Calu3 (cell line): ENCODE results near the gene ZNF580. TPM values are rescaled to one million over a fixed set of nuclear protein-coding genes. Genes with fewer than 3 reads are reported as not detected.

ENCODE experiments used
- BruUV-seq: library from RNA; stranded (reverse); fragments of 400-500 nt; replicated peaks from 2 replicates; lab custom pipeline; 2021; lab: Mats Ljungman, UMichigan
- CTCF ChIA-PET: fragments of 300-600 bp; sonication (Branson Sonifier 250); formaldehyde crosslinking; loops from one replicate; lab custom pipeline; 2022; ENCODE audit warnings: antibody characterized with exemption; lab: Charles Lee
- DNase-seq: peaks from one replicate; pipeline ENCODE4 v3.0.0; 2022
- H3K27ac Mint-ChIP-seq: one replicate; pipeline ENCODE4 v1.8.0; 2022; ENCODE audit warnings: mixed read lengths; ENCODE audit not compliant: unreplicated experiment
- H3K27me3 Mint-ChIP-seq: one replicate; pipeline ENCODE4 v1.8.0; 2022; ENCODE audit warnings: mixed read lengths; ENCODE audit not compliant: unreplicated experiment
- H3K36me3 Mint-ChIP-seq: one replicate; pipeline ENCODE4 v1.8.0; 2022; ENCODE audit warnings: mild to moderate bottlenecking, moderate library complexity, mixed read lengths; ENCODE audit not compliant: insufficient read depth, unreplicated experiment
- H3K4me1 Mint-ChIP-seq: one replicate; pipeline ENCODE4 v1.8.0; 2022; ENCODE audit warnings: mild to moderate bottlenecking, low read depth, mixed read lengths; ENCODE audit not compliant: unreplicated experiment
- H3K4me3 Mint-ChIP-seq: one replicate; pipeline ENCODE4 v1.8.0; 2022; ENCODE audit warnings: mild to moderate bottlenecking, low read depth, moderate library complexity, mixed read lengths; ENCODE audit not compliant: unreplicated experiment
- H3K9me3 Mint-ChIP-seq: one replicate; pipeline ENCODE4 v1.8.0; 2022; ENCODE audit warnings: low read depth, mixed read lengths; ENCODE audit not compliant: unreplicated experiment
- CTCF ChIP-seq: fragments of 200-600 bp; IDR thresholded peaks from one replicate; pipeline ENCODE4 v1.8.0; 2022; ENCODE audit warnings: antibody characterized with exemption; ENCODE audit not compliant: unreplicated experiment
- intact Hi-C: fragments of 100-400 bp; cut with micrococcal nuclease; formaldehyde crosslinking; loops from one replicate; pipeline ENCODE4 v1.10.0; 2022; ENCODE audit not compliant: unreplicated experiment
- total RNA-seq: library from RNA; stranded (reverse); gene quantifications from 2 replicates; pipeline ENCODE4 v1.2.3, GENCODE V29; 2022

ZNF580 gene
- total RNA-seq, 1 experiment from 2014 or later, result 35.6 TPM

- no peaks in the 10 kb centered on the region for H3K9me3 Mint-ChIP-seq
- H3K4me1 Mint-ChIP-seq, result peaks cover 19% of the 10 kb centered on the region
- no peak overlapping the region for H3K4me3 Mint-ChIP-seq
- CTCF ChIA-PET, result no interaction called here
- intact Hi-C loops, result no loop called here
- H3K36me3 Mint-ChIP-seq, result peaks cover 48% of the 10 kb centered on the region
- no peaks in the 10 kb centered on the region for H3K27me3 Mint-ChIP-seq
- BruUV-seq, result no TSS peak
- no peak for DNase-seq
- no peak overlapping the region for H3K27ac Mint-ChIP-seq
- no peak for TF ChIP-seq CTCF
Observed at GRCh38 chr19:55622242-55622969, 18.4 kb upstream of the ZNF580 start.

- peak overlapping the region; percentile 95 for H3K27ac Mint-ChIP-seq
- intact Hi-C loops, result no loop called here
- no peak overlapping the region for H3K4me3 Mint-ChIP-seq
Observed at GRCh38 chr19:55623130-55623529, 17.7 kb upstream of the ZNF580 start.

GRCh38 chr19:55623561-55623960, 17.2 kb upstream of the ZNF580 start:
- CTCF ChIA-PET, result interaction anchor here (1.4 kb wide), 1 partner anchor 9 kb away, joined by 10 read pairs; no protein-coding TSS in a partner anchor
- Mint-ChIP-seq H3K27ac (peak overlapping the region; percentile 95), H3K4me1 (peaks cover 19% of the 10 kb centered on the region), H3K9me3 (no peaks in the 10 kb centered on the region), H3K4me3 (peak overlapping the region; percentile 92), H3K36me3 (peaks cover 36% of the 10 kb centered on the region), H3K27me3 (no peaks in the 10 kb centered on the region)
- intact Hi-C loops, result no loop called here
- TSS peak; percentile 76 for BruUV-seq
- no peak for TF ChIP-seq CTCF
- no peak for DNase-seq

More at GRCh38 chr19:55623130-55623529, 17.7 kb upstream of the ZNF580 start:
- TF ChIP-seq CTCF, result no peak
- no TSS peak for BruUV-seq
- Mint-ChIP-seq H3K9me3 (no peaks in the 10 kb centered on the region), H3K27me3 (no peaks in the 10 kb centered on the region), H3K4me1 (peaks cover 19% of the 10 kb centered on the region), H3K36me3 (peaks cover 40% of the 10 kb centered on the region)
- no peak for DNase-seq
- CTCF ChIA-PET, result no interaction called here

- CTCF ChIA-PET, result interaction anchor here (0.5 to 1.6 kb wide), 26 partner anchors 8 to 1435 kb away, joined by 3 to 16 read pairs (median 5); partner anchors contain the start of genes MBOAT7 and NAT14
- peak; percentile 97 for DNase-seq
- H3K27ac Mint-ChIP-seq, result peak within 1 kb of the TSS; percentile 95
- H3K4me1 Mint-ChIP-seq, result peaks cover 19% of the 10 kb centered on the region
- no TSS peak for BruUV-seq
- TF ChIP-seq CTCF, result no peak
- H3K36me3 Mint-ChIP-seq, result peaks cover 34% of the 10 kb centered on the region
- peak within 1 kb of the TSS; percentile 92 for H3K4me3 Mint-ChIP-seq
- intact Hi-C loops, result no loop called here
- no peaks in the 10 kb centered on the region for H3K9me3 Mint-ChIP-seq
- no peaks in the 10 kb centered on the region for H3K27me3 Mint-ChIP-seq
Observed at GRCh38 chr19:55624109-55625003, 16.4 kb upstream of the ZNF580 start, which contains the start of gene ZNF784. ZNF784 (minus strand) TSS chr19:55624566; CDS start chr19:55624561, 5 bp downstream.
